ENCODE measurements around the gene TSPAN1.
"Not testable (repeated sequence)": the region's sequence is repeated elsewhere in the genome, so short reads cannot be mapped to it uniquely, and the experiment has no call there.

Gene TSPAN1

GRCh38 chr1:46218443-46218842 is 43.6 kb downstream of the TSPAN1 start:
- no peak for DNase-seq (ENCODE audit: low read depth)

- DNase-seq (ENCODE audit: low read depth) = no peak
Observed at GRCh38 chr1:46219551-46220520, 44.9 kb downstream of the TSPAN1 start.

- no peak for DNase-seq (ENCODE audit: low read depth)
Observed at GRCh38 chr1:46220808-46221207, 45.9 kb downstream of the TSPAN1 start.

- DNase-seq (ENCODE audit: low read depth) = no peak
Observed at GRCh38 chr1:46221749-46222148, 46.9 kb downstream of the TSPAN1 start.

GRCh38 chr1:46223055-46223454 is 48.2 kb downstream of the TSPAN1 start:
- DNase-seq (ENCODE audit: low read depth) = not testable (repeated sequence)

DNA sequence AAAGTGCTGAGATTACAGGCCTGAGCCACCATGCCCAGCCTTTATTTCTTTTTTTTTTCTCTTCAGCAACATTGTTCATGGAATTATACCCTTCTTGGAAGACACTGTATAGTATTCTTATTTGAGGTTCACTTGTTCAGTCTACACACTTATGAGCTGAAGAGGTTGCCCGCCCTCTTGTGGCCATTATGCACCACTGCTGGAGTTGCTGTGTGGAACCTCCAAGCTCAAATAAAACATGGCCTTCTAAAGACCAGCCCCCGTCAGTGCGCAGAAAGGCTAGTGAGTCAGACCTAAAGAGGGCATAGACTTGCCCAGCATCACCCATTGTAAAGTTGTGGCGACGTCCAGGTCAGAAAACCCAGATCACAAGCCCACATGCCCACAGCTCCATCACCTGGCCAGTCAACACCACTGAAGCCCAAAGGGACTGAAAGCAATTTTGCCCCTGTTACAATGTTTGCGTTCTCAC is 48.6 kb downstream of the TSPAN1 start:
- DNase-seq (ENCODE audit: low read depth) = peak; percentile 67

GRCh38 chr1:46224966-46225365 is 50.1 kb downstream of the TSPAN1 start:
- no peak for DNase-seq (ENCODE audit: low read depth)

DNA sequence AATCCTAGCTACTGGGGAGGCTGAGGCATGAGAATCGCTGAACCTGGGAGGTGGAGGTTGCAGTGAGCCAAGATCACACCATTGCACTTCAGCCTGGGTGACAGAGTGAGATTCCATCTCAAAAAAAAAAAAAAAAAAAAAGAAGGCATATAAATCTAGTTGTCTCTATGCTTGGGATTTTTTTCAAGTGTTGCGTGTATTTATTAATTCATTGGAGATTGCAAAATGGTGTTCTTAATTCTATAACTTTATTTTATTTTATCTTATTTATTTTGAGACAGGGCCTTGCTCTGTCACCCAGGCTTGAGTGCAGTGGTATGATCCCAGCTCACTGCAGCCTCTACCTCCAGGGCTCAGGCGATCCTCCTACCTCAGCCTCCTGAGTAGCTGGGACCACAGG is 56.3 kb downstream of the TSPAN1 start:
- DNase-seq (ENCODE audit: low read depth) = not testable (repeated sequence)
